HEK293 (cell line): ENCODE results near the gene THBS3.

Experiments
- CTCF ChIA-PET: fragments of 350-600 bp; formaldehyde crosslinking; extraction: SDS; loops from one replicate; lab custom pipeline; 2021; ENCODE audit warnings: antibody characterized with exemption; lab: Yijun Ruan, JAX
- POLR2A ChIA-PET: fragments of 300-600 bp; formaldehyde crosslinking; extraction: SDS; loops from one replicate; lab custom pipeline; 2020; ENCODE audit warnings: antibody characterized with exemption, inconsistent platforms; lab: Yijun Ruan, JAX
- H3K27ac ChIP-seq: fragments of 200-500 bp; sonication (Bioruptor generic); 2 replicates; pipeline ENCODE4 v1.5.1; 2014; ENCODE audit warnings: low read depth, low read length, control low read depth, inconsistent platforms; ENCODE audit errors: extremely low read depth
- H3K36me3 ChIP-seq, 2 experiments: fragments of 200-500 bp in 1 of 2; sonication (Bioruptor generic) in 1 of 2; 1 replicate in 1 of 2; 2 replicates in 1 of 2; pipeline ENCODE4 v1.5.1; 2014 to 2017; ENCODE audit warnings: inconsistent platforms in 2 of 2, low read length in 2 of 2; ENCODE audit not compliant: control insufficient read depth in 2 of 2, insufficient read depth in 1 of 2
- H3K4me1 ChIP-seq: fragments of 200-500 bp; sonication (Bioruptor generic); 2 replicates; pipeline ENCODE4 v1.5.1; 2014; ENCODE audit warnings: mild to moderate bottlenecking, low read length, inconsistent platforms; ENCODE audit not compliant: control insufficient read depth, insufficient read depth
- H3K4me3 ChIP-seq: 2 replicates; pipeline ENCODE4 v1.5.1; 2011; ENCODE audit warnings: low read depth, mild to moderate bottlenecking, control low read depth, low read length, moderate library complexity
- H3K9me3 ChIP-seq: fragments of 200-500 bp; sonication (Bioruptor generic); 2 replicates; pipeline ENCODE4 v1.5.1; 2014; ENCODE audit warnings: low read depth, low read length, inconsistent platforms; ENCODE audit not compliant: control insufficient read depth, insufficient read depth
- AEBP2 ChIP-seq: fragments of 450-650 bp; formaldehyde crosslinking; IDR thresholded peaks from 2 replicates; pipeline ENCODE4 v1.5.1; 2016; ENCODE audit warnings: missing biosample characterization, missing genetic modification characterization, borderline replicate concordance
- BCL6B ChIP-seq: fragments of 450-650 bp; formaldehyde crosslinking; IDR thresholded peaks from 2 replicates; pipeline ENCODE4 v1.5.1; 2017; ENCODE audit warnings: missing biosample characterization, missing genetic modification characterization
- HOXD13 ChIP-seq: sonication (generic); formaldehyde crosslinking; IDR thresholded peaks from 2 replicates; pipeline ENCODE4 v1.8.0; 2022; ENCODE audit warnings: missing genetic modification reagents, borderline replicate concordance
- IKZF3 ChIP-seq: fragments of 450-650 bp; IDR thresholded peaks from 2 replicates; pipeline ENCODE4 v1.5.0; 2018; ENCODE audit warnings: missing biosample characterization, mild to moderate bottlenecking, missing genetic modification characterization, moderate library complexity
- MZF1 ChIP-seq: fragments of 450-650 bp; formaldehyde crosslinking; IDR thresholded peaks from 2 replicates; pipeline ENCODE4 v1.5.1; 2017; ENCODE audit warnings: missing biosample characterization, missing genetic modification characterization, borderline replicate concordance
- PATZ1 ChIP-seq: fragments of 450-650 bp; formaldehyde crosslinking; IDR thresholded peaks from 2 replicates; pipeline ENCODE4 v1.5.1; 2016; ENCODE audit warnings: missing biosample characterization, missing genetic modification characterization
- SALL2 ChIP-seq: fragments of 450-650 bp; formaldehyde crosslinking; IDR thresholded peaks from 2 replicates; pipeline ENCODE4 v1.5.0; 2017; ENCODE audit warnings: missing biosample characterization, mild to moderate bottlenecking, missing genetic modification characterization, borderline replicate concordance
- SP3 ChIP-seq: fragments of 450-650 bp; formaldehyde crosslinking; IDR thresholded peaks from 2 replicates; pipeline ENCODE4 v1.5.1; 2016; ENCODE audit warnings: missing biosample characterization, missing genetic modification characterization
- TSHZ1 ChIP-seq: fragments of 450-650 bp; formaldehyde crosslinking; IDR thresholded peaks from 2 replicates; pipeline ENCODE4 v1.5.1; 2016; ENCODE audit warnings: missing biosample characterization, missing genetic modification characterization, borderline replicate concordance
- ZBTB21 ChIP-seq: fragments of 450-650 bp; formaldehyde crosslinking; IDR thresholded peaks from 2 replicates; pipeline ENCODE4 v1.5.1; 2017; ENCODE audit warnings: missing biosample characterization, missing genetic modification characterization
- ZNF132 ChIP-seq: fragments of 450-650 bp; formaldehyde crosslinking; IDR thresholded peaks from 2 replicates; pipeline ENCODE4 v1.5.1; 2017; ENCODE audit warnings: missing biosample characterization, missing genetic modification characterization, borderline replicate concordance
- ZNF175 ChIP-seq: fragments of 450-650 bp; formaldehyde crosslinking; IDR thresholded peaks from 2 replicates; pipeline ENCODE4 v1.5.1; 2016; ENCODE audit warnings: missing biosample characterization, missing genetic modification characterization
- ZNF341 ChIP-seq: fragments of 450-650 bp; formaldehyde crosslinking; IDR thresholded peaks from 2 replicates; pipeline ENCODE4; 2016; ENCODE audit warnings: low read depth, missing biosample characterization, missing genetic modification characterization
- ZNF366 ChIP-seq: fragments of 450-650 bp; formaldehyde crosslinking; conservative IDR thresholded peaks from 2 replicates; pipeline ENCODE4 v1.5.1; 2016; ENCODE audit warnings: missing biosample characterization, missing genetic modification characterization
- ZNF394 ChIP-seq: fragments of 450-650 bp; formaldehyde crosslinking; IDR thresholded peaks from 2 replicates; pipeline ENCODE4 v1.5.1; 2016; ENCODE audit warnings: missing biosample characterization, missing genetic modification characterization, mild to moderate bottlenecking, moderate library complexity, borderline replicate concordance
- ZNF449 ChIP-seq: fragments of 450-650 bp; formaldehyde crosslinking; IDR thresholded peaks from 2 replicates; pipeline ENCODE4 v1.5.1; 2017; ENCODE audit warnings: missing biosample characterization, mild to moderate bottlenecking, missing genetic modification characterization, moderate library complexity
- ZNF585B ChIP-seq: fragments of 450-650 bp; formaldehyde crosslinking; IDR thresholded peaks from 2 replicates; pipeline ENCODE4 v1.5.1; 2016; ENCODE audit warnings: missing biosample characterization, missing genetic modification characterization
- ZNF596 ChIP-seq: fragments of 450-650 bp; IDR thresholded peaks from 2 replicates; pipeline ENCODE4 v1.5.0; 2018; ENCODE audit warnings: missing biosample characterization, mild to moderate bottlenecking, missing genetic modification characterization, moderate library complexity
- ZNF654 ChIP-seq: fragments of 450-650 bp; formaldehyde crosslinking; IDR thresholded peaks from 2 replicates; pipeline ENCODE4 v1.5.1; 2016; ENCODE audit warnings: low read depth, missing biosample characterization, missing genetic modification characterization
- ZNF747 ChIP-seq: fragments of 450-650 bp; formaldehyde crosslinking; IDR thresholded peaks from 2 replicates; pipeline ENCODE4 v1.5.1; 2016; ENCODE audit warnings: missing biosample characterization, missing genetic modification characterization
- ZSCAN5A ChIP-seq: fragments of 450-650 bp; formaldehyde crosslinking; IDR thresholded peaks from 2 replicates; pipeline ENCODE4 v1.5.1; 2016; ENCODE audit warnings: missing biosample characterization, missing genetic modification characterization

The THBS3 gene

GRCh38 chr1:155173478-155174323 is 34.0 kb downstream of the THBS3 start, which contains the start of gene TRIM46 (continued):
- TF ChIP-seq PATZ1 (tag by site-specific recombination) (peak; percentile 84), TSHZ1 (tag by site-specific recombination) (0 out of 2 replicates have a peak, but pooled peaks have one; percentile 3), SP3 (tag by site-specific recombination) (peak; percentile 33; the same call in 1 of the 2 replicates), IKZF3 (peak; percentile 74)
- TF ChIP-seq, all 188 proteins: peak for 53

GRCh38 chr1:155172732-155173477 is 34.8 kb downstream of the THBS3 start, which contains the start of gene KRTCAP2:
Gene KRTCAP2, minus strand, starts transcription at chr1:155173304. Its CDS starts 80 bp downstream, at chr1:155173224.
- peak within 1 kb of the TSS; percentile 70 for H3K4me3 ChIP-seq
- H3K9me3 ChIP-seq = no peaks in the 10 kb centered on the region
- CTCF ChIA-PET = interaction anchor here (0.5 to 12.2 kb wide), 48 partner anchors 9 to 647 kb away, joined by 3 to 439 read pairs (median 4); partner anchors contain the start of genes DPM3, EFNA1, FLAD1 and MTX1
- no peaks in the 10 kb centered on the region for H3K4me1 ChIP-seq
- H3K36me3 ChIP-seq = peaks cover 5 to 31% of the 10 kb centered on the region in 2 experiments; a peak in 2 of 3 replicates
- peak within 1 kb of the TSS; percentile 52; the same call in 1 of the 2 replicates for H3K27ac ChIP-seq
- POLR2A ChIA-PET = interaction anchor here (0.7 to 3.1 kb wide), 21 partner anchors 21 to 437 kb away, joined by 3 to 17 read pairs (median 5); partner anchors contain the start of genes ADAM15, CLK2, EFNA1 and SCAMP3
- TF ChIP-seq ZNF747 (tag by site-specific recombination) (no peak), MZF1 (peak; percentile 41; the same call in 1 of the 2 replicates), BCL6B (tag by site-specific recombination) (no peak), ZNF366 (tag by site-specific recombination) (peak; percentile 87), AEBP2 (tag by site-specific recombination) (no peak), ZNF449 (tag by site-specific recombination) (peak; percentile 46; the same call in 1 of the 2 replicates), ZNF596 (tag by site-specific recombination) (no peak), ZNF175 (tag by site-specific recombination) (no peak), ZBTB21 (tag by site-specific recombination) (no peak), ZNF585B (tag by site-specific recombination) (no peak), ZSCAN5A (tag by site-specific recombination) (no peak; the same call in 1 of the 2 replicates), HOXD13 (CRISPR knock-in tag) (no peak), ZNF654 (tag by site-specific recombination) (no peak), SALL2 (tag by site-specific recombination) (no peak), ZNF132 (tag by site-specific recombination) (no peak), ZNF394 (tag by site-specific recombination) (peak; percentile 100), ZNF341 (tag by site-specific recombination) (peak; percentile 49)
